Liver (tissue), 9 donors: Measurements from ENCODE around the gene ULK2. TPM values are rescaled to one million over a fixed set of nuclear protein-coding genes. Genes with fewer than 3 reads are reported as not detected.

Experiments used
- DNase-seq: peaks from one replicate; pipeline ENCODE4 v3.0.0-alpha.2; 2017; ENCODE audit warnings: low spot score
- H3K27ac ChIP-seq, 2 donors: one replicate each; pipeline ENCODE4 v1.7.0; 2013; ENCODE audit warnings: inconsistent platforms in 2 of 2, low read length in 2 of 2, control low read depth in 1 of 2, low read depth in 1 of 2, mild to moderate bottlenecking in 1 of 2
- H3K27me3 ChIP-seq, 4 donors: one replicate each; pipeline versions ENCODE4 v1.6.1 to v1.7.0; 2013; ENCODE audit warnings: low read length in 3 of 4, inconsistent platforms in 1 of 4, mild to moderate bottlenecking in 1 of 4, moderate library complexity in 1 of 4; ENCODE audit not compliant: control insufficient read depth in 4 of 4, insufficient read depth in 4 of 4
- H3K36me3 ChIP-seq, 4 donors: one replicate each; pipeline versions ENCODE4 v1.6.1 to v1.7.0; 2013; ENCODE audit warnings: low read length in 3 of 4, mild to moderate bottlenecking in 3 of 4, low read depth in 1 of 4, moderate library complexity in 1 of 4; ENCODE audit not compliant: control insufficient read depth in 4 of 4, insufficient read depth in 3 of 4
- H3K4me1 ChIP-seq, 4 donors: one replicate each; pipeline versions ENCODE4 v1.6.1 to v1.7.0; 2013; ENCODE audit warnings: low read length in 3 of 4, mild to moderate bottlenecking in 3 of 4, moderate library complexity in 1 of 4; ENCODE audit not compliant: control insufficient read depth in 4 of 4, insufficient read depth in 4 of 4
- H3K4me3 ChIP-seq, 3 donors: one replicate each; pipeline versions ENCODE4 v1.6.1 to v1.7.0; 2013; ENCODE audit warnings: low read length in 3 of 3, control low read depth in 1 of 3, low read depth in 1 of 3, mild to moderate bottlenecking in 1 of 3
- H3K9ac ChIP-seq, 2 donors: one replicate each; pipeline ENCODE4 v1.7.0; 2013; ENCODE audit warnings: low read length in 2 of 2, mild to moderate bottlenecking in 2 of 2, moderate library complexity in 2 of 2, control low read depth in 1 of 2, low read depth in 1 of 2
- H3K9me3 ChIP-seq, 4 donors: one replicate each; pipeline versions ENCODE4 v1.6.1 to v1.7.0; 2013; ENCODE audit warnings: low read length in 3 of 4; ENCODE audit not compliant: control insufficient read depth in 4 of 4
- EGR1 ChIP-seq, 2 donors: IDR thresholded peaks; 2 replicates each; pipeline ENCODE4 v1.6.1; 2016 to 2018; ENCODE audit warnings: antibody characterized with exemption in 2 of 2, low read depth in 2 of 2
- FOXA1 ChIP-seq: IDR thresholded peaks from 2 replicates; pipeline ENCODE4 v1.6.1; 2016; ENCODE audit warnings: antibody characterized with exemption
- FOXA2 ChIP-seq: IDR thresholded peaks from 2 replicates; pipeline ENCODE4 v1.6.1; 2016; ENCODE audit warnings: antibody characterized with exemption
- GABPA ChIP-seq, 2 donors: IDR thresholded peaks in 1 of 2; conservative IDR thresholded peaks in 1 of 2; 2 replicates each; pipeline ENCODE4 v1.6.1; 2016; ENCODE audit warnings: antibody characterized with exemption in 2 of 2, mild to moderate bottlenecking in 1 of 2, moderate library complexity in 1 of 2
- HNF4A ChIP-seq, 2 donors: conservative IDR thresholded peaks; 2 replicates each; pipeline ENCODE4 v1.6.1; 2016; ENCODE audit warnings: antibody characterized with exemption in 2 of 2, mild to moderate bottlenecking in 2 of 2
- HNF4G ChIP-seq: IDR thresholded peaks from 2 replicates; pipeline ENCODE4 v1.6.1; 2016; ENCODE audit warnings: antibody characterized with exemption
- JUND ChIP-seq, 2 donors: IDR thresholded peaks; 2 replicates each; pipeline ENCODE4 v1.6.1; 2016; ENCODE audit warnings: antibody characterized with exemption in 2 of 2
- MAX ChIP-seq: IDR thresholded peaks from 2 replicates; pipeline ENCODE4 v1.6.1; 2016; ENCODE audit warnings: antibody characterized with exemption
- NR2F2 ChIP-seq: IDR thresholded peaks from 2 replicates; pipeline ENCODE4 v1.6.1; 2016; ENCODE audit warnings: antibody characterized with exemption
- RAD21 ChIP-seq, 2 donors: IDR thresholded peaks; 2 replicates each; pipeline ENCODE4 v1.6.1; 2016; ENCODE audit warnings: antibody characterized with exemption in 2 of 2, mild to moderate bottlenecking in 2 of 2
- RXRA ChIP-seq, 2 donors: IDR thresholded peaks; 2 replicates each; pipeline ENCODE4 v1.6.1; 2017 to 2018; ENCODE audit warnings: antibody characterized with exemption in 2 of 2, mild to moderate bottlenecking in 1 of 2
- SP1 ChIP-seq: IDR thresholded peaks from 2 replicates; pipeline ENCODE4 v1.6.1; 2018; ENCODE audit warnings: antibody characterized with exemption, mild to moderate bottlenecking
- TAF1 ChIP-seq: conservative IDR thresholded peaks from 2 replicates; pipeline ENCODE4 v1.6.1; 2016; ENCODE audit warnings: antibody characterized with exemption, mild to moderate bottlenecking
- YY1 ChIP-seq: IDR thresholded peaks from 2 replicates; pipeline ENCODE4 v1.6.1; 2016; ENCODE audit warnings: antibody characterized with exemption, mild to moderate bottlenecking
- ZBTB33 ChIP-seq: IDR thresholded peaks from 2 replicates; pipeline ENCODE4 v1.6.1; 2016; ENCODE audit warnings: antibody characterized with exemption
- WGBS: extraction: QIAGEN DNeasy Blood & Tissue Kit; methylation state at CpG from one replicate; pipeline ENCODE4 v1.1.7; 2013; 5-methylcytosine and 5-hydroxymethylcytosine counted together
- polyA plus RNA-seq, 2 donors: library from polyadenylated mRNA; stranded (reverse) in 1 of 2; unstranded in 1 of 2; fragments of 200-250 nt in 1 of 2; fragments of >200 nt in 1 of 2; fragmentation: Nextera tagmentation in 1 of 2; extraction: Ambion mirVana in 1 of 2; gene quantifications; one replicate each; pipeline versions ENCODE4 v1.2.1 to v1.2.3, GENCODE V29; 2013 to 2015
- total RNA-seq, 2 donors: library from RNA; depleted of rRNA; stranded (reverse); fragments of >200 nt; gene quantifications; one replicate each; pipeline ENCODE4 v1.2.3, GENCODE V29; 2014
- TF ChIP-seq, protein P1 (sequence below): IDR thresholded peaks from 2 replicates; pipeline ENCODE4 v1.6.1; 2016; ENCODE audit warnings: antibody characterized with exemption
- TF ChIP-seq, protein P2 (sequence below): IDR thresholded peaks from 2 replicates; pipeline ENCODE4 v1.6.1; 2016; ENCODE audit warnings: antibody characterized with exemption, mild to moderate bottlenecking
- donor health status: healthy.
- donor health status: healthy.
- donor health status: healthy.
- donor health status: healthy.
- donor health status: healthy.

Gene ULK2
- total and polyA plus RNA-seq, 4 donors, result 0.89 to 7.9 (median 4.2) TPM

GRCh38 chr17:19915245-19915978, 47.7 kb upstream of the ULK2 start:
- no peak overlapping the region for H3K27ac ChIP-seq
- no peaks in the 10 kb centered on the region for H3K9me3 ChIP-seq
- H3K4me1 ChIP-seq, result no peaks in the 10 kb centered on the region
- no peaks in the 10 kb centered on the region for H3K27me3 ChIP-seq
- DNase-seq, result no peak
- TF ChIP-seq, protein P1, sequence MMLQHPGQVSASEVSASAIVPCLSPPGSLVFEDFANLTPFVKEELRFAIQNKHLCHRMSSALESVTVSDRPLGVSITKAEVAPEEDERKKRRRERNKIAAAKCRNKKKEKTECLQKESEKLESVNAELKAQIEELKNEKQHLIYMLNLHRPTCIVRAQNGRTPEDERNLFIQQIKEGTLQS, result no peak
- TF ChIP-seq JUND (IDR thresholded peaks at IDR 0.05) (no peak), RXRA (IDR thresholded peaks at IDR 0.05) (no peak), ZBTB33 (no peak), FOXA2 (no peak), YY1 (no peak), EGR1 (IDR thresholded peaks at IDR 0.05; ENCODE audit: low read depth in 2 of 2) (no peak), TAF1 (no peak), SP1 (no peak), MAX (no peak), GABPA (IDR thresholded peaks at IDR 0.05 in 1 of 2, conservative IDR thresholded peaks at IDR 0.05 in 1 of 2) (no peak), HNF4A (conservative IDR thresholded peaks at IDR 0.05) (no peak), NR2F2 (no peak), RAD21 (IDR thresholded peaks at IDR 0.05) (no peak)
- TF ChIP-seq, protein P2, sequence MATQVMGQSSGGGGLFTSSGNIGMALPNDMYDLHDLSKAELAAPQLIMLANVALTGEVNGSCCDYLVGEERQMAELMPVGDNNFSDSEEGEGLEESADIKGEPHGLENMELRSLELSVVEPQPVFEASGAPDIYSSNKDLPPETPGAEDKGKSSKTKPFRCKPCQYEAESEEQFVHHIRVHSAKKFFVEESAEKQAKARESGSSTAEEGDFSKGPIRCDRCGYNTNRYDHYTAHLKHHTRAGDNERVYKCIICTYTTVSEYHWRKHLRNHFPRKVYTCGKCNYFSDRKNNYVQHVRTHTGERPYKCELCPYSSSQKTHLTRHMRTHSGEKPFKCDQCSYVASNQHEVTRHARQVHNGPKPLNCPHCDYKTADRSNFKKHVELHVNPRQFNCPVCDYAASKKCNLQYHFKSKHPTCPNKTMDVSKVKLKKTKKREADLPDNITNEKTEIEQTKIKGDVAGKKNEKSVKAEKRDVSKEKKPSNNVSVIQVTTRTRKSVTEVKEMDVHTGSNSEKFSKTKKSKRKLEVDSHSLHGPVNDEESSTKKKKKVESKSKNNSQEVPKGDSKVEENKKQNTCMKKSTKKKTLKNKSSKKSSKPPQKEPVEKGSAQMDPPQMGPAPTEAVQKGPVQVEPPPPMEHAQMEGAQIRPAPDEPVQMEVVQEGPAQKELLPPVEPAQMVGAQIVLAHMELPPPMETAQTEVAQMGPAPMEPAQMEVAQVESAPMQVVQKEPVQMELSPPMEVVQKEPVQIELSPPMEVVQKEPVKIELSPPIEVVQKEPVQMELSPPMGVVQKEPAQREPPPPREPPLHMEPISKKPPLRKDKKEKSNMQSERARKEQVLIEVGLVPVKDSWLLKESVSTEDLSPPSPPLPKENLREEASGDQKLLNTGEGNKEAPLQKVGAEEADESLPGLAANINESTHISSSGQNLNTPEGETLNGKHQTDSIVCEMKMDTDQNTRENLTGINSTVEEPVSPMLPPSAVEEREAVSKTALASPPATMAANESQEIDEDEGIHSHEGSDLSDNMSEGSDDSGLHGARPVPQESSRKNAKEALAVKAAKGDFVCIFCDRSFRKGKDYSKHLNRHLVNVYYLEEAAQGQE, result no peak
- H3K4me3 ChIP-seq, result no peak overlapping the region
- 98% methylated on average over 2 of the region's 2 CpGs for WGBS
- peaks cover 8 to 41% (median 31%) of the 10 kb centered on the region in 4 donors for H3K36me3 ChIP-seq
- no peak overlapping the region for H3K9ac ChIP-seq

DNA sequence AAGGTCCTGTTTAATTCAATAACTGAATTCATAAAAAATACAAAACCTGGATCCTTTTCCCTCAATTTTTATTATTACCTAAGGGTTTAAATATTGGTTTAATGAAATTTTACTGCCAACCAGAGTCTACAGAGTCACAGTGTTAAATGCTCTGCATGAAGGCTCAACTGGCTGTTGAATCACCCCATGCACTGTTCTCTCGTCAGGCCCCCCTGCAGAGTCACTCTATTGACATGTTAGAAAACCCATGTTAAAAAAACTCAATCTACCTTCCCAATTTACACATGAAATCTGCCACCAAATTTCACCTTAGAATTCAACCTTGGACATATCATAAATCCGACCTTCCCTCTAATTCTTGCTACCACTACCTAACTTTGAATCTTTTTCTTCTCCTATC, 43.3 kb upstream of the ULK2 start:
- no peak overlapping the region for H3K27ac ChIP-seq
- TF ChIP-seq RAD21 (IDR thresholded peaks at IDR 0.05), result no peak
- TF ChIP-seq MAX, result no peak
- no peak for TF ChIP-seq NR2F2
- no peak for TF ChIP-seq HNF4G
- no peak for TF ChIP-seq EGR1 (IDR thresholded peaks at IDR 0.05; ENCODE audit: low read depth in 2 of 2)
- TF ChIP-seq FOXA1, result no peak
- 94% methylated on average over 2 of the region's 2 CpGs for whole genome bisulfite sequencing
- peaks cover 1 to 5% (median 3%) of the 10 kb centered on the region in 4 donors for H3K4me1 ChIP-seq
- no peaks in the 10 kb centered on the region for H3K27me3 ChIP-seq
- H3K36me3 ChIP-seq, result peaks cover 4 to 33% (median 26%) of the 10 kb centered on the region in 4 donors
- no peak overlapping the region for H3K9ac ChIP-seq
- no peak overlapping the region for H3K4me3 ChIP-seq
- DNase-seq, result no peak
- H3K9me3 ChIP-seq, result no peaks in the 10 kb centered on the region
